ENCODE results near the gene ARHGAP21.

ARHGAP21 gene

DNA sequence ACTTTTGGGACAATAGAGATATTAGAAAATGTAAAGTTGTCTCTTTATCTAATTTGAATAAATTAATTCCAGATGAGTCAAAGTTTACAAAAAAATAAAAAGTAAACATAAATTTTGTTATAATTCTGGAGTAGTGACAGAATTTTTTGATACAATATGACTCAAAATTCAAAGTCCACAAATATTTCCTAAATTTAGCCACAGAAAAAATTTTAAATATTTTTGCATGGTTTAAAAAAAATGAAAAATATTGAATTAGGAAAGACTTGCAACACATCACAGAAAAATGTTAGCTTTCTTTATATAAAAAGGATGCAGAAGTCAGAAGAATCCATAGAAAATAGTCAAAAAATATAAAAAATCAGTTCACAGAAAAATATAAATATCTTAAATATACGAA is 117.7 kb downstream of the ARHGAP21 start:
- Mint-ChIP-seq H3K27me3 (ENCODE audit: low read depth) (no peaks in the 10 kb centered on the region), H3K36me3 (ENCODE audit: low read depth) (peaks cover 42% of the 10 kb centered on the region), H3K4me1 (no peaks in the 10 kb centered on the region), H3K4me3 (no peak overlapping the region), H3K9me3 (no peaks in the 10 kb centered on the region), H3K27ac (no peak overlapping the region)
- no peak for TF ChIP-seq CTCF (IDR thresholded peaks at IDR 0.05; ENCODE audit: unreplicated experiment in 3 of 3)

DNA sequence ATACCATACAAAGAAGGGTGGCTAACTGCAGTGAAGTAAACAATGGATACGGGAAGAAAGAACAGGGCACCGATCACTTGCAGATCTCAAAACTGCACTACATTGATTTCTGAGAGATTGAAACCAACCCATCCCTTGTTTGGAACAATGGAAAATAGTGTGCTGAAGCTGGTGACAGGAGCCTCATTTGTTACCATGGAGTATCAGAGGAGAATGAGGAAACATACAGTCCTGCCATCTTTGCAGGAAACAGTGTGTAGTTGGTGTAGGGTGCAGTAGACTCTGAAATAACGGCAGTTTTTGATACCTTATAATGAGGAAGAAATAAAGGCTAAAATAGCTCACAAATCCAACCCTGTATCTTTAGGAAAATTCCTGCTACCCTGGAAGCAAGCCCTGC is 118.5 kb downstream of the ARHGAP21 start:
- peaks cover 43% of the 10 kb centered on the region for H3K36me3 Mint-ChIP-seq (ENCODE audit: low read depth)
- H3K27me3 Mint-ChIP-seq (ENCODE audit: low read depth), result no peaks in the 10 kb centered on the region
- H3K9me3 Mint-ChIP-seq, result no peaks in the 10 kb centered on the region
- H3K27ac Mint-ChIP-seq, result no peak overlapping the region
- H3K4me3 Mint-ChIP-seq, result no peak overlapping the region
- H3K4me1 Mint-ChIP-seq, result no peaks in the 10 kb centered on the region
- TF ChIP-seq CTCF (IDR thresholded peaks at IDR 0.05; ENCODE audit: unreplicated experiment in 3 of 3), result no peak

- peaks cover 53% of the 10 kb centered on the region for H3K36me3 Mint-ChIP-seq (ENCODE audit: low read depth)
- no peak for TF ChIP-seq CTCF (IDR thresholded peaks at IDR 0.05; ENCODE audit: unreplicated experiment in 3 of 3)
- peak overlapping the region in 1 of 3 experiments; percentile 27 for H3K27ac Mint-ChIP-seq
- H3K4me1 Mint-ChIP-seq, result no peaks in the 10 kb centered on the region
- no peak overlapping the region for H3K4me3 Mint-ChIP-seq
- H3K9me3 Mint-ChIP-seq, result no peaks in the 10 kb centered on the region
- no peaks in the 10 kb centered on the region for H3K27me3 Mint-ChIP-seq (ENCODE audit: low read depth)
These were observed 120.4 kb downstream of the ARHGAP21 start for GRCh38 chr10:24603333-24603732.

DNA sequence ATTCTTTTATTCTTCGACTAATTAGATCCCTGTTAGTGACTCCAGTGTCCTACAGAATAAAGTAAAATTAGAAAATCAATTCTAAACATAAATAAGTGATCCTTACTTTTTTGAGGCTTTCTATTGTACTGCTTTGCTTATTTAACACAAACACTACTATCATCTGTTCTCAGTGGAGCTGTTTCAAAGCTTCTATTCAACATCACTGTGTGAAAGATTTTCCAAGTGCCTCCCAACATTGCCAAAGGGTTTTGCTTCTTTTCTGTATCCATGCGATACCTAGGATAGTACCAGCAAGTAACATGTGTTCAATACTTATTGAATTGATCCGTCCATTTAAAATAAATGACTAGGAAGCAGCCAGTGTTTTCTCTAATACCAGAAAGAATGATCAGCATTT is 125.7 kb downstream of the ARHGAP21 start:
- H3K4me1 Mint-ChIP-seq, result no peaks in the 10 kb centered on the region
- no peaks in the 10 kb centered on the region for H3K9me3 Mint-ChIP-seq
- H3K27me3 Mint-ChIP-seq (ENCODE audit: low read depth), result no peaks in the 10 kb centered on the region
- peaks cover 79% of the 10 kb centered on the region for H3K36me3 Mint-ChIP-seq (ENCODE audit: low read depth)
- no peak for TF ChIP-seq CTCF (IDR thresholded peaks at IDR 0.05; ENCODE audit: unreplicated experiment in 3 of 3)
- H3K27ac Mint-ChIP-seq, result no peak overlapping the region
- H3K4me3 Mint-ChIP-seq, result no peak overlapping the region

DNA sequence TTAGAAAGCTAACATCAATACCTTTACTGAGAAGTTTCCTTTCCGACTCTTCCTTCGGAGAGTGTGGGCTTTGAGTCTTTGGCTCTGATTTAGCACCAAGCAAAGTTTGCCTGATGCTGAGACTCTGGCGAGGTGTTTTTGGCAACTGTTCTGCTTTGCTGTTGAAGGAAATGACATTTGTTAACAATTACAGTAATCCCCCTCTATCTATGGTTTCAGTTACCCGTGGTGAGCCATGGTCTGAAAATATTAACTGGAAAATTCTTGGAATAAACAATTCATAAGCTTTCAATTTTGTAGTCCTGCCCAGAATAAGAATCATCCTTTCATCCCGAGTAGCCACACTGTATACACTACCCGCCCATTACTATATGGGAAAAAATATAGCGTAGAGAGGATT is 126.3 kb downstream of the ARHGAP21 start:
- Mint-ChIP-seq H3K4me3 (no peak overlapping the region), H3K27me3 (ENCODE audit: low read depth) (no peaks in the 10 kb centered on the region), H3K4me1 (no peaks in the 10 kb centered on the region), H3K36me3 (ENCODE audit: low read depth) (peaks cover 78% of the 10 kb centered on the region), H3K27ac (no peak overlapping the region), H3K9me3 (no peaks in the 10 kb centered on the region)
- no peak for TF ChIP-seq CTCF (IDR thresholded peaks at IDR 0.05; ENCODE audit: unreplicated experiment in 3 of 3)

- Mint-ChIP-seq H3K36me3 (ENCODE audit: low read depth) (peaks cover 82% of the 10 kb centered on the region), H3K9me3 (no peaks in the 10 kb centered on the region), H3K27ac (no peak overlapping the region), H3K27me3 (ENCODE audit: low read depth) (no peaks in the 10 kb centered on the region), H3K4me3 (no peak overlapping the region), H3K4me1 (no peaks in the 10 kb centered on the region)
- TF ChIP-seq CTCF (IDR thresholded peaks at IDR 0.05; ENCODE audit: unreplicated experiment in 3 of 3), result no peak
These were observed 127.3 kb downstream of the ARHGAP21 start for GRCh38 chr10:24596217-24596930.
